ENCODE data around the gene ARHGDIB.

ARHGDIB gene

DNA sequence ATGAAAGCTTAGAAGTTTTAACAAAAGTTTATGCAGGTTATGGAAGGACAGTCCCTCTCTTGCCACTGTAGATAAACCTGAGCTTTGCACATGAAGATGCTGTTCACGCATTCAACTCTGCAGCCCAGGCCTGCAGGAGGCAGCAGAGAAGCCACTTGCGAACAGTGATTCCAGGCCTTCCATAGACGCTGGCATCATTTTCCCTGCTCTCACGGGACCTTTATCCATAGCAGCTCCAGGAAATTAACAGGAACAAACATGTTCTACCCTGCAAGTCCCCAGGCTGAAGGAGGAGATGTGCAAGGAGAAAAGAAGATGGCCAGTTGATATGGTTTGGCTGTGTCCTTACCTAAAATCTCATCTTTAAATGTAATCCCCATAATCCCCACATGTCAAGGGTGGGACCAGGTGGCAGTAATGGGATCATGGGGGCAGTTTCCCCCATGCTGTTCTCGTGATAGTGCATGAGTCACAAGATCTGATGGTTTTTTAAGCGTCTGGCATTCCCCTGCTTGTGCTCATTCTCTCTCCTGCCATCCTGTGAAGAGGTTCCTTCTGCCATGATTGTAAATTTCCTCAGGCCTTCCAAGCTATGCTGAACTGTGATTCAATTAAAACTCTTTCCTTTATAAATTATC, 25.1 kb downstream of the ARHGDIB start:
- Mint-ChIP-seq H3K4me1 (ENCODE audit: low read depth) (peaks cover 60% of the 10 kb centered on the region), H3K4me3 (no peak overlapping the region), H3K36me3 (peaks cover 18% of the 10 kb centered on the region), H3K9me3 (ENCODE audit: low read depth) (no peaks in the 10 kb centered on the region), H3K27ac (peak overlapping the region; percentile 64), H3K27me3 (no peaks in the 10 kb centered on the region)

DNA sequence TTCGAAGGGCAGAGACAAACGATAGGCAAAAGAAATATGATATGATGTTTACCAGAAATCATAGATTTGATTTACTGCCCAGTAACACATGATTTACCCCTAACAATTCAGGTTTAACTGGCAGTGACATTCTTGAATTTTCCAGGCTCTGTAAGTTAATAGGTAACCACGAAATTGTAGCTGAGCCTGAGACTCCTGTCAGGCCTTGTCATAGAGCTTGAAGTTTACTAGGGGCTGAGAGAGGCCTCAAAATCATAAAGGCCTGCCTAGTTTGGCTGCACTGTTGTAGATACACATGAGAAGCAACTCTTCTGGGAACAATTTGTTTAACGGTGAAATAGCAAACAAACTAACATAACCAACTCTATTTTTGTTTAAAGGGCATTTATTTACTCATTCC, 26.4 kb downstream of the ARHGDIB start:
- peaks cover 53% of the 10 kb centered on the region for H3K4me1 Mint-ChIP-seq (ENCODE audit: low read depth)

DNA sequence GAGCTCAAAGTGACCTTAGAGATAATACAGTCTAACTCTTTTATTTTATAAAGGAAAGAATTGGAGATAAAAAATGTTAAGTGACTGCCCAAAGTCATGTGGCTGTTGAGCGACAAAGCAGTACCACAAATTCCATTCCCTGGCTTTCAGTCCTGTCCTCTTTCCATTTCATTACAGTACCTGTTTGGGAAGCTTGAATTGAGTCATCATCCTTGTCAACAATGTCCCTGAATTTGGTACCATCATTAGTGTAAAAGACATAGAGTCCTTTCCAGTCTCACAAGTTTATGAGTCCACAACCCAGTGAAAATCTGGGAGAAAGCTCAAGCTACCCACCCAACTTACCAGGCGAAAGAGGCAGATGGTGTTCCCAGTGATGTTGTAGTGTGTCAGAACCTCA, 26.9 kb downstream of the ARHGDIB start:
- peaks cover 48% of the 10 kb centered on the region for H3K4me1 Mint-ChIP-seq (ENCODE audit: low read depth)
- no peaks in the 10 kb centered on the region for H3K27me3 Mint-ChIP-seq
- H3K36me3 Mint-ChIP-seq: peaks cover 19% of the 10 kb centered on the region
- no peak overlapping the region for H3K4me3 Mint-ChIP-seq
- H3K27ac Mint-ChIP-seq: no peak overlapping the region
- H3K9me3 Mint-ChIP-seq (ENCODE audit: low read depth): no peaks in the 10 kb centered on the region

More for the DNA sequence above, 26.4 kb downstream of the ARHGDIB start:
- Mint-ChIP-seq H3K27ac (peak overlapping the region; percentile 68), H3K4me3 (no peak overlapping the region), H3K36me3 (peaks cover 19% of the 10 kb centered on the region), H3K27me3 (no peaks in the 10 kb centered on the region), H3K9me3 (ENCODE audit: low read depth) (no peaks in the 10 kb centered on the region)

DNA sequence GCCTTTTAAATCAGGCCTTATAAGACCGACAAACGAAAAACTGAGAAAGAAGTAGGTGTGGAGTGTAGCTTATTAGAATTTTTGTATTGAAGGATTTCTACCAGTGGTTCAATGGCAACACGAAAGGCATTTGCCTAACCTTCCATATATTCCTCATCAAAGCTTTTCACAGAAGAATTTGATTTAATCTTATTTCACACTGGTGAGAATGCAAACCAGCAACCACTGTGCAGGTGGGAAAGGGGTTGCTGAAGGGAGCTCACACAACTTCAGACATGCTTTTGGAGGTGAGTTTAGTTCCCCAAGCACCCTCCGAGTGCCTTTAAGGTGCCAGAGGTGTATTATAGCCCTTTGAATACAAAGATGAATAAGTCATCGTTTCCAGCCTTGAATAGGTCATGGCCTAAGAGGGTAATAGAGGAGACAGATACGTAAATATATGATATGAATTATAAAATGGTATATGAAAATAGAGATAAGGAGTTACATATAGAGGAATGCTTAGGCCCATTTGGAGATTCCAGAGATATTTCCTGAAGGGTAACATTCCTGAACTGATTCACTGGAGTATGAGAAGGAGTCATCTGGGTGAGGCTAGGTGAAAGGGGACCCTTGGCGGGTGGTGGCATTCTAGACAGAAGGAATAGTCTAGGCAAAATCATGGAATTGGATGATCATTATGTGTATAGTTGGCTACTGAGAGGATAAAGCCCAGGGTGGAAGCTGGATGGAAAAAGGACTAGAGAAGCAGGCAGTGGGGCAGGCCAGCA, 29.4 kb downstream of the ARHGDIB start:
- peaks cover 25% of the 10 kb centered on the region for H3K4me1 Mint-ChIP-seq (ENCODE audit: low read depth)
- H3K27me3 Mint-ChIP-seq: no peaks in the 10 kb centered on the region
- no peaks in the 10 kb centered on the region for H3K9me3 Mint-ChIP-seq (ENCODE audit: low read depth)
- H3K36me3 Mint-ChIP-seq: peaks cover 21% of the 10 kb centered on the region
- no peak overlapping the region for H3K4me3 Mint-ChIP-seq
- H3K27ac Mint-ChIP-seq: no peak overlapping the region

DNA sequence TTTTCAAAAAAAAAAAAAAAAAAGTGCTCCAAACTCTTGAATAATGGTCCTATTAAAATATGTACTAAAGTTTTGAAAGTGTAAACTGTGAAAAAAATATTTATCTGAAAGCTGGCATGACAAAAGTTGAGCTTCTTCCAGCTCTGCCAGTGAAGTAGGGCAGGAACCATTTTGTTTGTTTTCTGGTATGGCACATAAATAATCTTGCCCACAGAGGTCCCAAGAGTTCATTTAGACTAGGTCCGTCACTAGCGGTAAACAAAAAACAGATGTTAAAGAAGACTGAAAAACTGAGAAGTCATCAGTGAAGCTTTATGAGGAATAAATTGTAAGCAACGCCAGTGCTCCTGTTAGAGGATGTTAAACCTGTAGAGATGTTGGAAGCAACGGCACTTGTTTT, 30.0 kb downstream of the ARHGDIB start:
- H3K4me1 Mint-ChIP-seq (ENCODE audit: low read depth): peaks cover 19% of the 10 kb centered on the region
- H3K27me3 Mint-ChIP-seq: no peaks in the 10 kb centered on the region
- no peak overlapping the region for H3K27ac Mint-ChIP-seq
- no peaks in the 10 kb centered on the region for H3K9me3 Mint-ChIP-seq (ENCODE audit: low read depth)
- H3K36me3 Mint-ChIP-seq: peaks cover 21% of the 10 kb centered on the region
- no peak overlapping the region for H3K4me3 Mint-ChIP-seq

DNA sequence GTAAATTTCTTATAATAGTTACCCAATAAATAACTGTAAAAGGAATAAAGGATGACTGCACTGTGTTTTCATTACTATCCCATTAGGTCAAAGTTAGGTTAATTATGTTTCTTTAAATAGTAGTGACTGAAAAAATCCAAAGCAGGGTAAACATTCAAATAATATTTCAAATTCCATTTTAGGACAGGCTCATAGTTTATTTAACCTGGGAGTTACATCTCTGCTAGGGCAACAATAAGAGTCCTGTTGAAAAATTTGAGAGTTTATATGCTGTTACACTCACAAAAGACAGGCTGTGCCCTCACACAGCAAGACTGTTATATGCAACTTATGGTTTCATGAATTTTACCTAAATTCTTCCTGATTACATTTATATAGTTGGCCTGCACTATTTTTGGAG, 31.1 kb downstream of the ARHGDIB start:
- peaks cover 14% of the 10 kb centered on the region for H3K4me1 Mint-ChIP-seq (ENCODE audit: low read depth)
- peaks cover 21% of the 10 kb centered on the region for H3K36me3 Mint-ChIP-seq

DNA sequence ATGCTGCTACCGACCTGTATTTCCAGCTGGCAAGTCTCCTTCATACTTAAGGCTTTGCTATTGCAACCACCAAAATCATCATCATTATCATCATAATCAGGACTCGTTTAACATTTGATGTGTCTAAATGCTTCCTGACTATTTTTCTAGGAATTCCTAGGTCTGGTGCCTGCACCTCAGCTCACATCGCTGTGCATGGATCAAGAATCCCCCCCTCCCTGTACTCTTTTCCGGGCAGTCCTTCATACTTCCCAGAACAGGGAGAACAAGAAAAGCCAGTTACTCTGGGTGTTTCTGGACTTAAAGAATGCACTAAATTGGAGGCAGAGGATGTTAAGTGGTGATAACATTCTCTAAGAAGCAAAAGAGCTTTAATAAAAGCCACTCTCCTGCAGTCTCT, 32.5 kb downstream of the ARHGDIB start:
- no peaks in the 10 kb centered on the region for H3K27me3 Mint-ChIP-seq
- no peak overlapping the region for H3K4me3 Mint-ChIP-seq
- peaks cover 12% of the 10 kb centered on the region for H3K4me1 Mint-ChIP-seq (ENCODE audit: low read depth)
- no peaks in the 10 kb centered on the region for H3K9me3 Mint-ChIP-seq (ENCODE audit: low read depth)
- H3K27ac Mint-ChIP-seq: no peak overlapping the region
- peaks cover 21% of the 10 kb centered on the region for H3K36me3 Mint-ChIP-seq

More for the DNA sequence above, 31.1 kb downstream of the ARHGDIB start:
- Mint-ChIP-seq H3K4me3 (no peak overlapping the region), H3K9me3 (ENCODE audit: low read depth) (no peaks in the 10 kb centered on the region), H3K27ac (no peak overlapping the region), H3K27me3 (no peaks in the 10 kb centered on the region)

DNA sequence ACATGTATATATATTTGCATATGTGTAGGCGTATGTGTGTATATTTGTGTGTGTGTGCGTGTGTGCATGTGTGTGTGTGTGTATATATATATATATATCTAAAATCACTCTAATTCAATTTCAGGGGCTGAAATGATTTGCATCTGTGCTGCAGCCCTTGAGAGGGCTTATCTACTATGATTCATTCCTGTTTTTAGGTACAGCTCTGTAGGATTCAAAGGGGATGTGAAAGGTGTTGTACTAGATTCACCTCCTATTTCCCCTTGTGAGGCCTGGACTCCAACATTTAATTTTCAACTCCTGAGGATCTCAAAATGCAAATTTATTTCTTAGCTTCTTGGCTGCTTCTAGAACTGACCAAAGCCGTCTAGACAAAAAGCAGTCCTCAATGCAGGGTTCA, 34.1 kb downstream of the ARHGDIB start:
- Mint-ChIP-seq H3K4me3 (no peak overlapping the region), H3K4me1 (ENCODE audit: low read depth) (peaks cover 2% of the 10 kb centered on the region), H3K36me3 (peaks cover 13% of the 10 kb centered on the region), H3K27me3 (no peaks in the 10 kb centered on the region), H3K9me3 (ENCODE audit: low read depth) (no peaks in the 10 kb centered on the region), H3K27ac (no peak overlapping the region)

DNA sequence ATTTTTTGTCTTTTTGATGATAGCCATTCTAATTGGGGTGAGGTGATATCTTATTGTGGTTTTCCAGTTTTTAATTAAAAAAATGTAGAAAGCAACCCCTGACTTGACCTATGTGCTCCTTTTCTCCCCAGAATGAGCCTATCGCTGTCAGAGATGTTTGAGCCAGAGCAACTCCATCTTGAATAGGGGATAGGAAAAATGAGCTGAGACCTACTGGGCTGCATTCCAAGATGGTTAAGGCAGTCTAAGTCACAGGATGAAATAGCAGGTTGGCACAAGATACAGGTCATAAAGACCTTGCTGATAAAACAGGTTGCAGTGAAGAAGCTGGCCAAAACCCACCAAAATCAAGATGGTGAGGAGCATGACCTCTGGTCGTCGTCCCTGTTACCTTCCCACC, 36.9 kb downstream of the ARHGDIB start:
- Mint-ChIP-seq H3K27me3 (no peaks in the 10 kb centered on the region), H3K9me3 (ENCODE audit: low read depth) (no peaks in the 10 kb centered on the region), H3K4me1 (ENCODE audit: low read depth) (peaks cover 23% of the 10 kb centered on the region), H3K36me3 (peaks cover 16% of the 10 kb centered on the region), H3K4me3 (no peak overlapping the region), H3K27ac (no peak overlapping the region)

DNA sequence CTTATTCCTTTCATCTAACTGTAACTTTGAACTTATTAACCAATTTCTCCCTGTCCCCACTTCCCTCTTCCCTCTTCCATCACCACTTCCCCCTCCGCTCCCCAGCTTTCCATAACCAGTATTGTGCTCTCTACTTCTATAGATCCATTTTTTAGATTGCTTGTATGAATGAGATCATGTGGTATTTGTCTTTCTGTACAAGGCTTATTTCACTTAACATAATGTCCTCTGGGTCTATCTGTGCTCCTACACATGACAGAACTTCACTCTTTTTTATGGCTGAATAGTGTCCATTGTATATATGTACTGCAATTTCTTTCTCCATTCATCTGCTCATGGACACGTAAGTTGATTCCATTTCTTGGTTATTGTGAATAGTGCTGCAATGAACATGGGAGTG, 37.5 kb downstream of the ARHGDIB start:
- H3K27me3 Mint-ChIP-seq: no peaks in the 10 kb centered on the region
- H3K9me3 Mint-ChIP-seq (ENCODE audit: low read depth): no peaks in the 10 kb centered on the region
- H3K4me3 Mint-ChIP-seq: no peak overlapping the region
- peaks cover 20% of the 10 kb centered on the region for H3K36me3 Mint-ChIP-seq
- H3K27ac Mint-ChIP-seq: no peak overlapping the region
- peaks cover 25% of the 10 kb centered on the region for H3K4me1 Mint-ChIP-seq (ENCODE audit: low read depth)

DNA sequence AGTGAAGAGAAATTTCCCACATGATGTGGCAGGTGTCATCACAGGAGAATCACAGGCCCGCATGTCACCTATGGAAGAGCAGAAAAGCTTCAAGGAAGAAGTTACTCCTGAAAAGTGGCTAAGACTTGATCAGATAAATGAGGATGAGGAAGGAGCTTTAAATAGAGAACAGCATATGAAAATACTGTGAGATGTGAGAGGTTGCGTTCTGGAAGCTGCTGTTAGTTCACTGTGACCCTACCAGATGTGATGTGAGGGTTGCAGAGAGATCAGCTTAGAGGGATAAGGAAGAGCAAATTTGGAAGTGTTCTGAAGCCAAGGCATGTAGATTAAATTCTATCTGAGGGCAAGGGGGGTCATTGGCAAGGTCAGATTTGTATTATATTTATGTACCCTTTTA, 40.2 kb downstream of the ARHGDIB start:
- Mint-ChIP-seq H3K36me3 (peaks cover 27% of the 10 kb centered on the region), H3K4me3 (peak overlapping the region; percentile 8), H3K4me1 (ENCODE audit: low read depth) (peaks cover 28% of the 10 kb centered on the region), H3K9me3 (ENCODE audit: low read depth) (no peaks in the 10 kb centered on the region), H3K27ac (peak overlapping the region; percentile 88), H3K27me3 (no peaks in the 10 kb centered on the region)

DNA sequence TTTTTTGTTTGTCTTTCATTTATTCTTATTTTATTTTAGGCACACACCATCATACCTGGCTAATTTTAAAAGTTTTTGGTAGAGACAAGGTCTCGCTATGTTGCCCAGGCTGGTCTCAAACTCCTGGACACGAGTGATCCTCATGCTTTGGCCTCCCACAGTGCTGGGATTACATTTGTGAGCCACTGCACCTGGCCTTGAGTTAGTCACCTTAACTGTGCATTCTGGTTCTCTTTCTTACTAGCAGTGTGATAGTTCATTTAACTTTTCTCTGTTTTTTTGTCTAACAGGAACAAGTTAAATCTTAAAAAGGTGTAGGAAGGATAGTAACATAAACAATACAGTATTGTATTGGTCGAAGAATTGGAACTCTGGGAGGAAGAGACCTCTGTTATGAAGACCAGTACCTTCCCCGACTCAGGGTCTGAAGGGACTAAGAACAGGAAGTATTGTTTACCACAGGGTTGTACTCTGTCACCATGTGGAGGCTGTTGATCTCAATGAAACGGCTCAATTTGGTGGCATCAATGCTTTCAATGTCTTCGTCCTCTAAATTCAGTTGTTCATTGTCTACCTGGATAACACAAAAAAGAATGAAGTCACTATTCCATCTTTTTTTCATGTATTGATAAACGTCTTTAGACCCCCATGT, 40.8 kb downstream of the ARHGDIB start:
- Mint-ChIP-seq H3K36me3 (peaks cover 27% of the 10 kb centered on the region), H3K27ac (peak overlapping the region; percentile 88)

DNA sequence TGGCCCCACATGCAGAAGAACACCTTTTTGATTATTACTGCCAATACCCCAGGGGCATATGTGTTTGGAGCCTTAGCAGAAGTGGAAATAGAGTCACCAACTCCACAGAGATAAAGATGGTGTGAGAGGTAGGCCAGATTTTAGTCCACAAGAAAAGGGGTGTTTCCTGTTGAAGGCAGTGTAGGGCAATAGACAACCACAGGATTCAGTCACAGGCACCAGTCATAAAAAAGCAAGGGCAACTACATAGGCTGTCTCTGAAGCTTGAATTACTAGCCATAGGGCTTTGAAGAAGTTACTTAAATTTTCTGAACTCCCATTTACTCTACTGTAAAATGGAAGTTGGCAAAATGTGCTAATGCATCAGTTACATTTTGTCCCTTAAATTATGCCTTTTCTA, 41.9 kb downstream of the ARHGDIB start:
- peaks cover 31% of the 10 kb centered on the region for H3K36me3 Mint-ChIP-seq
- no peak overlapping the region for H3K27ac Mint-ChIP-seq
- no peak overlapping the region for H3K4me3 Mint-ChIP-seq
- H3K27me3 Mint-ChIP-seq: no peaks in the 10 kb centered on the region
- H3K9me3 Mint-ChIP-seq (ENCODE audit: low read depth): no peaks in the 10 kb centered on the region
- peaks cover 33% of the 10 kb centered on the region for H3K4me1 Mint-ChIP-seq (ENCODE audit: low read depth)

More for the DNA sequence above, 40.8 kb downstream of the ARHGDIB start:
- H3K4me1 Mint-ChIP-seq (ENCODE audit: low read depth): peaks cover 28% of the 10 kb centered on the region
- no peaks in the 10 kb centered on the region for H3K27me3 Mint-ChIP-seq
- H3K4me3 Mint-ChIP-seq: peak overlapping the region; percentile 8
- no peaks in the 10 kb centered on the region for H3K9me3 Mint-ChIP-seq (ENCODE audit: low read depth)

DNA sequence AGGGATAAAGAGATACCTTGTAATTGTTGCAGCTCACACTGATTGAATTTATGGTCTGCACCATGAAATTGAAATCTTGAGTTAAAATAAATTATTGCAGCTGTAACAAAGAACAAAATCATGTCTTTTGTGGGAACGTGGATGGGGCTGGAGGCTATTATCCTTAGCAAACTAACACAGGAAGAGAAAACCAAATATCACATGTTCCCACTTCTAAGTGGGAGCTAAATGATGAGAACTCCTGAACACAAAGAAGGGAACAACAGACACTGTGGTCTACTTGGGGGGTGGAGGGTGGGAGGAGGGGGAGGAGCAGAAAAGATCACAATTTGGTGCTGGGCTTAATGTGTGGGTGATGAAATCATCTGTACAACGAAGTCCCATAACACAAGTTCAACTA, 45.7 kb downstream of the ARHGDIB start:
- Mint-ChIP-seq H3K4me1 (ENCODE audit: low read depth) (peaks cover 32% of the 10 kb centered on the region), H3K9me3 (ENCODE audit: low read depth) (peaks cover 3% of the 10 kb centered on the region), H3K27ac (no peak overlapping the region), H3K4me3 (no peak overlapping the region), H3K27me3 (no peaks in the 10 kb centered on the region), H3K36me3 (peaks cover 38% of the 10 kb centered on the region)

DNA sequence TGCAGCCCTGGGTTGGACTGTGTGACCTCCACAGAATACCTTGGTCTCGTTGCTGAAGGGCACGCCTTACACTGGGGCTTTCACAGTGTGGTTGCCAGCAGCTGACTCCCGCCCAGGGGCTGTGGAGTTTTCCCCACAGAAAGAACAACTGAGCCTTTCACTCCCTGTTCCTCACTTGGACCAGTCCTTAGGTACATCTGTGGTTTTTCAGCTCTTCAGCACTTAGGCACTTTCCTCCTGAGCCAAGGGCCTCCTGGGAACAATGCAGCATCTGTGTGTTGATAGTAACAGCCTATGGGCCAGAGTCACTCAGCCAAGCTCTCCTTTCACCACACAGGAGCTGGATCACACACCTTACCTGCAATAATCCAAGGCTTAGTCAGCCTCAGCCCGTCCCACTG, 48.0 kb downstream of the ARHGDIB start:
- peaks cover 33% of the 10 kb centered on the region for H3K36me3 Mint-ChIP-seq
- H3K4me1 Mint-ChIP-seq (ENCODE audit: low read depth): peaks cover 35% of the 10 kb centered on the region
- no peak overlapping the region for H3K27ac Mint-ChIP-seq
- no peak overlapping the region for H3K4me3 Mint-ChIP-seq
- peaks cover 3% of the 10 kb centered on the region for H3K9me3 Mint-ChIP-seq (ENCODE audit: low read depth)
- no peaks in the 10 kb centered on the region for H3K27me3 Mint-ChIP-seq

Measured in activated naive CD8-positive, alpha-beta T cell (primary cell).